Testis (tissue), 2 donors: Measurements from ENCODE around the gene COL9A3.

Experiments used
- POLR2A ChIP-seq: fragments of 450-650 bp; IDR thresholded peaks from one replicate; pipeline ENCODE4 v1.6.1; 2017; ENCODE audit warnings: antibody characterized with exemption, mild to moderate bottlenecking, moderate library complexity
- TF ChIP-seq, protein P1 (sequence below), 3 experiments: fragments of 450-650 bp in 2 of 3; fragments of 200-600 bp in 1 of 3; sonication (generic) in 1 of 3; IDR thresholded peaks; one replicate each; pipeline ENCODE4 v1.5.1; 2016 to 2019; ENCODE audit warnings: antibody characterized with exemption in 3 of 3, mild to moderate bottlenecking in 2 of 3, moderate library complexity in 1 of 3

DNA sequence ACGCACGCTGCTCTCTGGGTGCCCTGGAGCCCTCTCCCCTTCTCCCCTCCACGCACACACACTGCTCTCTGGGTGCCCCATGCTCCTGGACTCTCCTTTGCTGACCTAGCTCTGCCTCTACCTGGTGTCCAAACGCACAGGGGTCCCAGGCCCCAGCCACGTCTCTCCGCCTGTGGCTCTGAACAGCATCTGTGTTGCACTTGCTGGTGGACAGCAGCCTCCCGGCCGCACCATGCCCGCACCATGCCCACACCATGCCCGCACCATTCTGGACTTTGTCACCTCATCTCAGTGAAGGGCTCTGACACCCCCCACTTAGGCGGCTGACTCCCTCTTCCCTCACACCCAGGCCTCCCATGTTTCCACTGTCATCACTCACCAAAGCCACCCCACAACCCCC, 23.0 kb downstream of the COL9A3 start:
- TF ChIP-seq, protein P1, sequence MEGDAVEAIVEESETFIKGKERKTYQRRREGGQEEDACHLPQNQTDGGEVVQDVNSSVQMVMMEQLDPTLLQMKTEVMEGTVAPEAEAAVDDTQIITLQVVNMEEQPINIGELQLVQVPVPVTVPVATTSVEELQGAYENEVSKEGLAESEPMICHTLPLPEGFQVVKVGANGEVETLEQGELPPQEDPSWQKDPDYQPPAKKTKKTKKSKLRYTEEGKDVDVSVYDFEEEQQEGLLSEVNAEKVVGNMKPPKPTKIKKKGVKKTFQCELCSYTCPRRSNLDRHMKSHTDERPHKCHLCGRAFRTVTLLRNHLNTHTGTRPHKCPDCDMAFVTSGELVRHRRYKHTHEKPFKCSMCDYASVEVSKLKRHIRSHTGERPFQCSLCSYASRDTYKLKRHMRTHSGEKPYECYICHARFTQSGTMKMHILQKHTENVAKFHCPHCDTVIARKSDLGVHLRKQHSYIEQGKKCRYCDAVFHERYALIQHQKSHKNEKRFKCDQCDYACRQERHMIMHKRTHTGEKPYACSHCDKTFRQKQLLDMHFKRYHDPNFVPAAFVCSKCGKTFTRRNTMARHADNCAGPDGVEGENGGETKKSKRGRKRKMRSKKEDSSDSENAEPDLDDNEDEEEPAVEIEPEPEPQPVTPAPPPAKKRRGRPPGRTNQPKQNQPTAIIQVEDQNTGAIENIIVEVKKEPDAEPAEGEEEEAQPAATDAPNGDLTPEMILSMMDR (IDR thresholded peaks at IDR 0.05) = no peak
- TF ChIP-seq POLR2A = no peak
